ENCODE data around the gene SKIC3.

The SKIC3 gene

GRCh38 chr5:95530416-95530815 lies 24.4 kb downstream of the SKIC3 start:
- DNase-seq: no peak

- no peak for DNase-seq
Measured at GRCh38 chr5:95528565-95528964, 26.2 kb downstream of the SKIC3 start.

GRCh38 chr5:95526871-95527270 lies 27.9 kb downstream of the SKIC3 start:
- no peak for DNase-seq

- no peak for DNase-seq
Measured at GRCh38 chr5:95524423-95524822, 30.4 kb downstream of the SKIC3 start.

- no peak for DNase-seq
Measured at GRCh38 chr5:95520206-95520605, 34.6 kb downstream of the SKIC3 start.

- no peak for DNase-seq
Measured at GRCh38 chr5:95519681-95520080, 35.1 kb downstream of the SKIC3 start.

GRCh38 chr5:95519151-95519550 lies 35.6 kb downstream of the SKIC3 start:
- DNase-seq: no peak

- DNase-seq: no peak
Measured at GRCh38 chr5:95518417-95518816, 36.4 kb downstream of the SKIC3 start.

GRCh38 chr5:95511606-95512005 lies 43.2 kb downstream of the SKIC3 start:
- DNase-seq: no peak

GRCh38 chr5:95508550-95508949 lies 46.2 kb downstream of the SKIC3 start:
- no peak for DNase-seq

All from DMS79 (cell line).